Caki2 (cell line): ENCODE data around the gene PPARG. TPM values are rescaled to one million over a fixed set of nuclear protein-coding genes. Genes with fewer than 3 reads are reported as not detected.
A peak's percentile ranks its signal among the peaks of the same experiment; 100 is the strongest.
"Not testable (repeated sequence)": the region's sequence is repeated elsewhere in the genome, so short reads cannot be mapped to it uniquely, and the experiment has no call there.

ENCODE experiments used
- DNase-seq: peaks from one replicate; pipeline ENCODE4 v3.0.0-alpha.2; 2015; ENCODE audit warnings: low read depth
- in situ Hi-C: cut with HindIII; loops from 2 replicates; pipeline ENCODE4 v1.10.0; 2016; ENCODE audit warnings: low sequenced_read_pairs, low pct_unique_long_range_greater_than_20kb, mixed read lengths
- total RNA-seq: library from RNA; depleted of rRNA; stranded (reverse); fragments of >200 nt; shearing (Covaris generic); gene quantifications from 2 replicates; pipeline ENCODE4 v1.2.3, GENCODE V29; 2014; ENCODE audit warnings: low replicate concordance

Gene PPARG
- total RNA-seq, 1 experiment from 2014 or later: 63.8 TPM

GRCh38 chr3:12386514-12387291 lies 97.8 kb downstream of the PPARG start:
- DNase-seq, in situ Hi-C loops: not testable (repeated sequence)

GRCh38 chr3:12388185-12388584 lies 99.3 kb downstream of the PPARG start:
- in situ Hi-C loops: no loop called here
- no peak for DNase-seq

DNA sequence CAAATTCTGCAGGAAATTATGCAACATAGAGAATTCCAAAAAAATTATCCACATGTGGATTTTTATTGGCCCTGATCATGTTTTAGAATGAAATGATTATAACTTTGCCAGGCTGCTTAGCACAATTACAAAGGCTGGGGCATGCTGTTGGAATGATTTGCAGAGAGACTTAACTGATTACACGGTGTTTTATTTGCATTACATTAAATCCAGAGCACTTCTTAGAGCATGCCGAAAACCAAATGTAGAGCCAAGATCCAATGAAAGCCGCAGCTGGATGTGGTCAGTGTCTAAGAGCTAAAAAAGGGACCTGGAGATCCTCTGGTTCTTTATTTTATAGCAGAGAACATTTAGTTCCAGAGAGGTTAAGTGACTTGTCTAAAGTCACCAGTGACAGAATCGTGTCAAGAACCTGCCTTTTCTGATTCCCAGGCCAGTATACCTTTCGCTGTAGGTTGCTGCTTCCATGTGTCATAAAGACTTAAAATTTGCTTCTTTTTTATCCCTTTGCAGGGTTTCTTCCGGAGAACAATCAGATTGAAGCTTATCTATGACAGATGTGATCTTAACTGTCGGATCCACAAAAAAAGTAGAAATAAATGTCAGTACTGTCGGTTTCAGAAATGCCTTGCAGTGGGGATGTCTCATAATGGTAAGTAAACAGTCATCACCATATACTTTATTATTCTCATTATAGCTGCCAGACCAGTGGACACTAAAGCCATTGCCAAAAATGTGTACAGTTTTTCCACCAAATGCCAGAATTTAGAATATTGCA lies 103.4 kb downstream of the PPARG start:
- DNase-seq: no peak
- in situ Hi-C loops: no loop called here

DNA sequence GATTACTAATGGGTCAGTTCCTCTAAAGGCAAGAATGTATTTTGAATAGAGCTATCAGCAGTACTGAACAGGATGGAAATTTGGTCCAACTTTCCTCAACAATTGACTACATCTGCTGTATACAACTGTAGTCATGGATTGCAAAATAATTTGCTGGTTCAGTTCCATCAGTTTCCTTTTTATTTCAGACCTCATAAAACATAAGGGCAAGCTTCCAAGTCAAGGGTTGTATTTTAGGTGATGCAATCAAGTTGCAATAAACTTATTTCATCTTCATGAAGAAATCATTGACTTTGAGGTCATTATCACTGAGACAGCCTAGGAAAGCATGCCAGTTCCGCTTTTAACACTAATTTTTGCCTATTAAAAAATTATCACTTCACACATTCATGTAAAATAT lies 105.0 kb downstream of the PPARG start:
- no peak for DNase-seq
- in situ Hi-C loops: no loop called here

- in situ Hi-C loops: no loop called here
- no peak for DNase-seq
These were observed 105.8 kb downstream of the PPARG start for GRCh38 chr3:12394569-12395271.

GRCh38 chr3:12395349-12396012 lies 106.6 kb downstream of the PPARG start:
- DNase-seq: no peak
- in situ Hi-C loops: no loop called here

GRCh38 chr3:12396471-12396870 lies 107.6 kb downstream of the PPARG start:
- DNase-seq: no peak
- in situ Hi-C loops: no loop called here

GRCh38 chr3:12399226-12399625 lies 110.4 kb downstream of the PPARG start:
- DNase-seq: no peak
- in situ Hi-C loops: no loop called here

GRCh38 chr3:12400616-12401194 lies 111.8 kb downstream of the PPARG start:
- in situ Hi-C loops: no loop called here
- no peak for DNase-seq

DNA sequence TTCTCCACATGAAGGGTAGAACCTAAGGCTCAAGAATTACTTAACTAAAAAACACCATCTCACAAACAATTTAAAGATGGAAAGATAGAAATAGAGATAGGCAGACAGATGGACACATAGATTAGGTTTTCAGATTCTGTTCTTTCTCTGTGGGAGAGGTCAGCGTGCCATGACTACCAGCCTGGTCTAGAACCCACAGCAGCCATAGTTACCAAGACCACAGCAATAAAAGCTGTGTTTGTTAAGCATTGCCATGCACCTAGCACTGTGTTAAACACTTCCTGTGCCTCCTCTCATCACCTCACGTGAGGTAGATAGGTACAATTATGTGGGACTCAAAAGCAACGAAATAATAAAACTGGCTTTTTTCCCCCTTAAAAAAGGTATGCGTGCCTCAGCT lies 112.3 kb downstream of the PPARG start:
- in situ Hi-C loops: no loop called here

DNA sequence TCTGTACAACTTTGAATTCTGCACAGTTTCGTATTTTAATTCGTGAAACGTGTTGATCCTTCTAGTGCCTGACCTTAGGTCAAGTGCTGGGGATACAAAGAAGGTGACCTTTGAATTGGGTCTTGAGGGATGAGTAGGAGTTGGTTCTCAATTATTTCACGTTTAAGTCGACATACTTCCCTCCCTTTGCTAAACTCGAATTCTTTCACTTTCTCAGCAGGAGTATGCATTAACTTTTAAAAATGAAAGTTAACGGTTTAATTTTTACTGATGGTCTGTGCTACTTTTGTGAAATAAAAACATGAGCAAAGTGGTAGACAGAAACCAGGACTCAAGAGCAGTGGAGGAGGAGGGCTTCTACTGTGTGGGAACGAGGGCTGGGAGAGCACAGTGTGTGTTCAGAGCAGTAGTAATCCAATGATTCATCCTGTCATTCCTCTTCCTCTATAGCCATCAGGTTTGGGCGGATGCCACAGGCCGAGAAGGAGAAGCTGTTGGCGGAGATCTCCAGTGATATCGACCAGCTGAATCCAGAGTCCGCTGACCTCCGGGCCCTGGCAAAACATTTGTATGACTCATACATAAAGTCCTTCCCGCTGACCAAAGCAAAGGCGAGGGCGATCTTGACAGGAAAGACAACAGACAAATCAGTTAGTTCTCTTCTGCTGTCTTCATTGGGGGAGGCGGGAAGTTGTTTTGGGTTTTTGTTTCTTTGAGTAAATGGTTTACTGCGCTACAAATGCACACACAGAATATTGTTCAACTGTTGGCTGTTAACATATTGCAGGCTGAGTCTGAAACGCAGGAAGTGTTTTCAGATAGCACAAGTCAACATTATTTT lies 116.8 kb downstream of the PPARG start:
- in situ Hi-C loops: no loop called here
- DNase-seq: peak; percentile 95

More for the DNA sequence above, 112.3 kb downstream of the PPARG start:
- no peak for DNase-seq

DNA sequence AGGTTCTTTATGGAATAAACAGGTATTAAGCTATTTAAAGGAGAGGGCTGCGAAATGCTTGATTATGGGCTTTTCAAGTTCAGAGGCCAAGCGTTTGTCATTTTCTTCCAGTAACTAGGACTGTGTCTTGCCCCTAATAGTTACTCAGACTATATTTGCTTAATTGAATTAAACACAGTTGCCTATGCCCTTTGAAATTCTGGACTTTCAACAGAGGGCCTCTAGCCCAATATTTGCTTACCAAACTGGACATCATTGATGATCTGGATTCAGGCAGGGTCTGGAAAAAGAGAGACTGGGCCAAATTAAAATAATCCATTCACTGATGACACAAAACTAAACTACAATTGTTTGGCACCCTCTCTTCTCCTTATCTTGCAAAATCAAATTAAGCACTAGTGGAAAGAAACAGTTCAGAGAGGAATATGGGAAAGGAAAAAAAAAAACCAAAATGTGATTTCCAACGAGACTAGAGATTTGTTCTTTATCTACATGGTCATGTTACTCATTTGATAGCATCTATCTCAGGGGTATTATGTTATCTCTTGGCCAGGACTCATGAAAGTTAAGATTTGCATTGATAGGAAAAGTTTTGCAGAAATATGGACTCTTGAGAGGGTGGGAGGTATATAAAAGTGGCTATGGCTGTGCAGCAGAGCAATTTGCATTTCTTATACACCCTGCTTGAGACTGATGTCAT lies 120.3 kb downstream of the PPARG start:
- in situ Hi-C loops: no loop called here
- no peak for DNase-seq

DNA sequence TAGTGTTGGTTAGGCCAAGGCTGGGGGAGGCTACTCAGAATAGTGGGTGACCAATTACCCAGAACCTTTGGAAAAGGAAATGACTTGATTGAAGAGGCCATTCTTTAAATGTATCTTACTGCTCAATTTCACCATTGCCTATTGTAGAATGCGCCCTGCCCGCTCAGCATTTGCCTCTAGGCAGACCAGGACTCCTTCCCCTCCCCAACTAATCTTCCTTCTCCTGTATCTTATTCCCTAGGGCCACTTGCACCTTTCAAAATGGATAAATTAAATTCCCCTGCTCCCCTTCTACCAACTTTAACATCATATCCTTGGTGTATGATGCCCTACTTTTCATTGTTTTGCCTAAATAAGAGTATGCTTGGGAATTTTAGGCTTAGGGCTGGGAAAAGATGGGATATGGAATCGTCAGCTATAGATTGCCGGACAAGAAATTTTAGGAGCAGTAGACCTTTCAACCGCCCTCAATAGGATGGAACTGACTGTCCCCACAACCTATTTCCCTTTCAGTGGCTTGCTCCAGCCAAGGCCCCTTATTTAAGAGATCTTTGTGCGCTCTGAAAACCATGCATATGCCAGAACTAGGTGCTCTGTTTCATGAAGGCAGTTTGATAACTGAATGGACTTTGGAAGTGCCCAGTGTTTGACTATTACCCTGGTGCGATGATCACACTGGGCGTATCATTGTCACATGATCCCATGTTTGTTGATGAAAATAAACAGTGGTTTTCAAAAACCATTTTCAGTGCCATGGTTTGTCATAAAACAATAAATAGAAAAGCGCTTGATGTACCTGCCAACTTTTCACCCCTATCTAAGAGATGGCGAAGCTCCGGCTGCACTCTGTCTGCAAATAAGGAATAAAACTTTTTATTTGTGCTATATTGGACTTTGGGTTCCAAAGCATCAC lies 121.1 kb downstream of the PPARG start:
- in situ Hi-C loops: no loop called here
- no peak for DNase-seq

DNA sequence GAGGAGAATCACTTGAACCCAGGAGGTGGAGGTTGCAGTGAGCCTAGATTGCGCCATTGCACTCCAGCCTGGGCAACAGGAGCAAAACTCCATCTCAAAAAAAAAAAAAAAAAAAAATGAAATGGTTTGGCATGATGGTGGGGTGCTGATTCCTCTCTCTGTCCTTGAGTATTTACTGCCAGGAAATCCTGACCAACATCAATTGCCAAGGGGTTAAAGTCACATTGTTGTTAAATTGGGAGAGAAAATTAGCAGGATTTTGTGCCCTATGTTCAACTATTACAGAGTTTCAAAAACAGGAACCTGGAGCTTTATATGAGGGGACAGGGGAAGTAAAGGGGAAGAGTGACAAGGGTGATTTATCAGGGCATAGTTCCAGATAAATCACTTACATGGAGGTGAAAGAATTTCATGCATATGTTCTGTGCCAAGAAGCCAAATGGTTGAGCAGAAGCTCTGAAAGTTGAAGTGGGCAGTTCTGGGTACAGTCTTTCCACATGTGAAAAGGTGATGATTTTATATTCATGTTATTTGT lies 124.9 kb downstream of the PPARG start:
- in situ Hi-C loops: no loop called here
- DNase-seq: no peak

DNA sequence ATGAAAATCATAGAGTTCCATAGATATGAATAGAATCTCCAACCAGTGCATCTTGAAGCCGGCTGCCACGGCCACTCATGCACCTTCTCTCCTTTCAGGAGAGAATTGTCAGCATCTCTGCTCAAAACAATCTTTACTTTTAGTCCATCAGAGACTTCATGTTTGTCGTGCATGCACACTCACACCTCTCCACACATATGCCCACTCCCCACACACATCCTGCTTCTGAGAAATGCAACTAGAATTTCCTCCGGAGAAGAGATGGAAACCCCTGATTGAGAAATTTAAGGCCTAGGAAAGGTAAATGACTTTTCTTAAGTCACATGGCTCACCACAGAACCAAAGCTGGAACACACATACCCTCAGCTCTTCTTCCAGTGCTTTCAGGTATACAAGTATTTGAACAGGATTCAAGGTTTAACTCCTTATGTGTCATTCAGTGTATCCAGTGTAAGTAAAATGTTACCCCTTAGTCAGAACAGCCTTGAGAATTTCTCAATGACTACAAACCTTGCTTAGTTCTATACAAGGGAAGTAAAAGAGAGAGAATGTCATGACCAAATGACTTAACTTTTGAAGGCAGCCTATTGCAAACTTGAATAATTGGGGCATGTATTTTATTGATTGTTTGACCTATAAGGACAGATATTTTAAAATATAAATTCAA lies 126.3 kb downstream of the PPARG start:
- no peak for DNase-seq
- in situ Hi-C loops: no loop called here
